Fibroblast of lung (primary cell): ENCODE results near the gene DRC7. TPM values are rescaled to one million over a fixed set of nuclear protein-coding genes. Genes with fewer than 3 reads are reported as not detected.

Experiments
- DNase-seq, 2 donors: peaks; one replicate each; pipeline versions ENCODE4 v3.0.0 to v3.0.0-alpha.2; 2010; ENCODE audit warnings: low read depth in 2 of 2
- H2AFZ ChIP-seq: 2 replicates; pipeline ENCODE4 v1.5.1; 2012; ENCODE audit warnings: low read length, control low read depth, inconsistent platforms
- H3K27ac ChIP-seq: 2 replicates; pipeline ENCODE4 v1.5.1; 2011; ENCODE audit warnings: low read length, control low read depth; ENCODE audit not compliant: insufficient read depth
- H3K27me3 ChIP-seq: 2 replicates; pipeline ENCODE4 v1.5.1; 2011; ENCODE audit warnings: mild to moderate bottlenecking, low read length; ENCODE audit not compliant: control insufficient read depth, insufficient read depth
- H3K36me3 ChIP-seq: 2 replicates; pipeline ENCODE4 v1.5.1; 2011; ENCODE audit warnings: low read length; ENCODE audit not compliant: control insufficient read depth, insufficient read depth
- H3K4me1 ChIP-seq: 2 replicates; pipeline ENCODE4 v1.5.1; 2011; ENCODE audit warnings: low read length; ENCODE audit not compliant: control insufficient read depth, insufficient read depth; ENCODE audit errors: extremely low read depth
- H3K4me2 ChIP-seq: 2 replicates; pipeline ENCODE4 v1.5.1; 2011; ENCODE audit warnings: low read length, control low read depth; ENCODE audit not compliant: insufficient read depth; ENCODE audit errors: extremely low read depth
- H3K4me3 ChIP-seq, 4 experiments: fragments of 200-600 bp in 1 of 4; sonication (generic) in 1 of 4; replicated peaks in 1 of 4; 2 replicates each; pipeline ENCODE4 v1.5.1; 2011 to 2016; ENCODE audit warnings: low read length in 4 of 4, low read depth in 3 of 4, mild to moderate bottlenecking in 3 of 4, control low read depth in 2 of 4, inconsistent platforms in 1 of 4, mixed read lengths in 1 of 4; ENCODE audit not compliant: insufficient read depth in 1 of 4; ENCODE audit errors: control extremely low read depth in 1 of 4
- H3K79me2 ChIP-seq: 2 replicates; pipeline ENCODE4 v1.5.1; 2012; ENCODE audit warnings: mild to moderate bottlenecking, low read length, inconsistent platforms; ENCODE audit not compliant: control insufficient read depth, insufficient read depth
- H3K9ac ChIP-seq: 2 replicates; pipeline ENCODE4 v1.5.1; 2011; ENCODE audit warnings: mild to moderate bottlenecking, low read length, control low read depth; ENCODE audit not compliant: insufficient read depth
- H3K9me3 ChIP-seq: 2 replicates; pipeline ENCODE4 v1.5.1; 2012; ENCODE audit warnings: low read depth, low read length; ENCODE audit not compliant: control insufficient read depth, insufficient read depth
- H4K20me1 ChIP-seq: 2 replicates; pipeline ENCODE4 v1.5.1; 2011; ENCODE audit warnings: low read length; ENCODE audit not compliant: control insufficient read depth, insufficient read depth; ENCODE audit errors: extremely low read depth
- CTCF ChIP-seq, 2 donors: IDR thresholded peaks in 1 of 2; conservative IDR thresholded peaks in 1 of 2; 1 replicate in 1 of 2; 2 replicates in 1 of 2; pipeline ENCODE4 v1.5.1; 2011 to 2012; ENCODE audit warnings: low read length in 2 of 2, control low read depth in 1 of 2, inconsistent platforms in 1 of 2, low read depth in 1 of 2, mild to moderate bottlenecking in 1 of 2
- EZH2 ChIP-seq: IDR thresholded peaks from 2 replicates; pipeline ENCODE4 v1.5.1; 2012; ENCODE audit warnings: low read length, control low read depth, mild to moderate bottlenecking; ENCODE audit errors: missing control alignments
- polyA plus RNA-seq, 2 donors: library from polyadenylated mRNA; depleted of rRNA in 1 of 2; stranded (reverse) in 1 of 2; unstranded in 1 of 2; fragments of >200 nt; gene quantifications; 2 replicates each; pipeline ENCODE4 v1.2.1, GENCODE V29; 2011 to 2012; ENCODE audit warnings: missing spikeins in 1 of 2
- total RNA-seq: library from RNA; depleted of rRNA; stranded (reverse); fragments of >200 nt; gene quantifications from 2 replicates; pipeline ENCODE4 v1.2.1, GENCODE V29; 2014

The DRC7 gene
- total and polyA plus RNA-seq, 2 donors (not counting 1 experiment from before 2014, with no cell fraction given): not detected

DNA sequence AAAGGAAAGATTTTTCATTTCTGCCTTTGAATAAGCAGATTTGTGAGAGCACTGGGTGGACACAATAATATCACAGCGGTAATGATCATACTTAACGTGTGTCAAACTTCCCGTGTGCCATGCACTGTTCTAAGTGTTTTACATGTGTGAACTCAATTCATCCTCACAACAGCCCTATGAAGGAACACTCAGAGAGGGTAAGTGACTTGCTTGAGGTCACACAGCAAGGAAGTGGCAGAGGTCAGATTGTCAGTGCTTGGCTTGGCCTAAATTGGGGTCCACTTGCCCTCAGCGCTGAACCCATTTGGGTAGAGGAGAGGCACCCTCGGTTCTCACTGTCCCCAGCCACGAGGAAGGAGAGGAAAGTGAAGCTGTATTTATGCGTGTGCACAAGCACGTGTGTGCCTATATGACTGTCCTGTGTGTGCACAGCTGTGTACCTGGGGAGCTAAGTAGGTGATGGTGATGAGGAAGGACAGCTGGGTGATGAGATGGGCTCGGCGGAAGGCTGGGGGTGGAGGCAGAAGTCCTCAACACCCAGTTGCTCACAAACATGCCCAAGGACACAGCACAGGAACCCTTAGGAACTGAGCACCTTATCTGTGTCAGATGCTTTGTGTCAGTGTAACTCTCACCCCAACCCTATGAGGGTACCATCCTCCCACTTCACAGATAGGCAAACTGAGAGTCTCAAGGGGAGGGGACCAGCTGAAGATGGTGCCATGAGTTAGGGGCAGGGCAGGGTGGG lies 36.3 kb upstream of the DRC7 start:
- Histone ChIP-seq H3K27ac (no peak overlapping the region), H3K9me3 (no peaks in the 10 kb centered on the region), H3K4me3 (no peak overlapping the region), H3K4me2 (no peak overlapping the region), H4K20me1 (no peaks in the 10 kb centered on the region), H3K4me1 (no peaks in the 10 kb centered on the region), H3K27me3 (no peaks in the 10 kb centered on the region), H3K79me2 (no peaks in the 10 kb centered on the region), H3K9ac (no peak overlapping the region), H2AFZ (no peak overlapping the region), H3K36me3 (no peaks in the 10 kb centered on the region)
- no peak for DNase-seq
- TF ChIP-seq CTCF (conservative IDR thresholded peaks at IDR 0.05 in 1 of 2, IDR thresholded peaks at IDR 0.05 in 1 of 2; ENCODE audit: low read depth in 1 of 2, low read length in 2 of 2): no peak
- TF ChIP-seq EZH2: no peak

DNA sequence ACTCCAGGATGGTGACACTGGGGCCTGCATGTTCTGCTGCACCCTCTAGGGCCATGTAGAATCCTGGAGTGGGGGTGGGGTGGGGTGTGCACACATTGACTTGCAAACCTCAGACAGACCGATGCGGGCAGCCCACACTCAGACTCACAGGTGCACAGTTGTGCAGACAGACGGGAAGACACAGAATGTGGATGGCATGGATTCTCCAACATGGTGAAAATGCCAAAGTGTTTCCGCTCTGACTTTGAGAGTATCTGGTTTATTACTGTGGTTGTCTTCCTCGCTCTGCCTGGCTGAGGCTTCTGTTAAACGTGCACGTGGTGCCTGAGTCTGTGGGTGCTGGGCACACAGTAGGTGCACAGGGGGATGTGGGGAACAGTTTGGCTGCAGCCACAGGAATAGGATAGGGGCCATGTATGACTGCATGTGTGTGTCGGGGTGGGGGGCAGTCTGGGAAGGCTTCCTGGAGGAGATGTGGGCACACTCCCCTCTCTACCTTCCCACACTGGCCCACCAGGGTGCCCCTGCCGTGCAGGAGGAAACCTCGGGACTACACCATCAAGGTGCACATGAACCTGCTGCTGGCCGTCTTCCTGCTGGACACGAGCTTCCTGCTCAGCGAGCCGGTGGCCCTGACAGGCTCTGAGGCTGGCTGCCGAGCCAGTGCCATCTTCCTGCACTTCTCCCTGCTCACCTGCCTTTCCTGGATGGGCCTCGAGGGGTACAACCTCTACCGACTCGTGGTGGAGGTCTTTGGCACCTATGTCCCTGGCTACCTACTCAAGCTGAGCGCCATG lies 35.5 kb upstream of the DRC7 start:
- TF ChIP-seq CTCF (conservative IDR thresholded peaks at IDR 0.05 in 1 of 2, IDR thresholded peaks at IDR 0.05 in 1 of 2; ENCODE audit: low read depth in 1 of 2, low read length in 2 of 2) (no peak), EZH2 (no peak)
- no peaks in the 10 kb centered on the region for H3K27me3 ChIP-seq
- H3K4me3 ChIP-seq: no peak overlapping the region
- no peaks in the 10 kb centered on the region for H3K9me3 ChIP-seq
- no peaks in the 10 kb centered on the region for H3K36me3 ChIP-seq
- no peaks in the 10 kb centered on the region for H3K4me1 ChIP-seq
- no peaks in the 10 kb centered on the region for H4K20me1 ChIP-seq
- no peak overlapping the region for H2AFZ ChIP-seq
- no peak for DNase-seq
- H3K9ac ChIP-seq: no peak overlapping the region
- H3K79me2 ChIP-seq: no peaks in the 10 kb centered on the region
- no peak overlapping the region for H3K27ac ChIP-seq
- H3K4me2 ChIP-seq: no peak overlapping the region

GRCh38 chr16:57660715-57661463 lies 33.7 kb upstream of the DRC7 start:
- Histone ChIP-seq H4K20me1 (no peaks in the 10 kb centered on the region), H3K4me3 (no peak overlapping the region), H3K4me2 (no peak overlapping the region), H3K79me2 (no peaks in the 10 kb centered on the region), H3K27ac (no peak overlapping the region), H3K36me3 (no peaks in the 10 kb centered on the region), H3K27me3 (no peaks in the 10 kb centered on the region), H3K9ac (no peak overlapping the region), H3K4me1 (no peaks in the 10 kb centered on the region), H2AFZ (no peak overlapping the region), H3K9me3 (no peaks in the 10 kb centered on the region)
- no peak for DNase-seq
- no peak for TF ChIP-seq CTCF (conservative IDR thresholded peaks at IDR 0.05 in 1 of 2, IDR thresholded peaks at IDR 0.05 in 1 of 2; ENCODE audit: low read depth in 1 of 2, low read length in 2 of 2)
